H1 (cell line): ENCODE measurements around the gene PEAK1.

Source experiments
- CBX8 ChIP-seq: fragments of 300-800, 300-1000 bp; sonication (generic); IDR thresholded peaks from 2 replicates; pipeline ENCODE4 v1.7.1; 2016; ENCODE audit warnings: low read depth, low read length, borderline replicate concordance
- CTCF ChIP-seq, 3 experiments: IDR thresholded peaks; 1 replicate in 2 of 3; 2 replicates in 1 of 3; pipeline versions ENCODE4 v1.5.1 to v1.6.1; 2011; ENCODE audit warnings: low read length in 3 of 3, mild to moderate bottlenecking in 3 of 3, inconsistent platforms in 2 of 3, low read depth in 1 of 3, moderate library complexity in 1 of 3; ENCODE audit not compliant: insufficient read depth in 1 of 3; ENCODE audit errors: control extremely low read depth in 1 of 3
- EP300 ChIP-seq, 2 experiments: IDR thresholded peaks; 1 replicate in 1 of 2; 2 replicates in 1 of 2; pipeline ENCODE4 v1.6.1; 2011 to 2012; ENCODE audit warnings: low read depth in 2 of 2, low read length in 2 of 2, mild to moderate bottlenecking in 2 of 2, borderline replicate concordance in 1 of 2, inconsistent platforms in 1 of 2, moderate library complexity in 1 of 2
- EZH2 ChIP-seq: fragments of 200-600 bp; sonication (generic); IDR thresholded peaks from 2 replicates; pipeline ENCODE4 v1.7.1; 2012; ENCODE audit warnings: low read depth, mild to moderate bottlenecking, moderate library complexity, low read length, inconsistent platforms; ENCODE audit not compliant: severe bottlenecking
- PHF8 ChIP-seq: fragments of 200-600 bp; sonication (generic); conservative IDR thresholded peaks from 2 replicates; pipeline ENCODE4 v1.7.1; 2012; ENCODE audit warnings: low read depth, mild to moderate bottlenecking, inconsistent platforms, low read length, moderate library complexity
- RAD21 ChIP-seq, 2 experiments: IDR thresholded peaks in 1 of 2; conservative IDR thresholded peaks in 1 of 2; 2 replicates each; pipeline ENCODE4 v1.6.1; 2011; ENCODE audit warnings: low read depth in 2 of 2, low read length in 2 of 2, improper control_type of control experiment in 1 of 2, inconsistent platforms in 1 of 2, mild to moderate bottlenecking in 1 of 2, moderate library complexity in 1 of 2

DNA sequence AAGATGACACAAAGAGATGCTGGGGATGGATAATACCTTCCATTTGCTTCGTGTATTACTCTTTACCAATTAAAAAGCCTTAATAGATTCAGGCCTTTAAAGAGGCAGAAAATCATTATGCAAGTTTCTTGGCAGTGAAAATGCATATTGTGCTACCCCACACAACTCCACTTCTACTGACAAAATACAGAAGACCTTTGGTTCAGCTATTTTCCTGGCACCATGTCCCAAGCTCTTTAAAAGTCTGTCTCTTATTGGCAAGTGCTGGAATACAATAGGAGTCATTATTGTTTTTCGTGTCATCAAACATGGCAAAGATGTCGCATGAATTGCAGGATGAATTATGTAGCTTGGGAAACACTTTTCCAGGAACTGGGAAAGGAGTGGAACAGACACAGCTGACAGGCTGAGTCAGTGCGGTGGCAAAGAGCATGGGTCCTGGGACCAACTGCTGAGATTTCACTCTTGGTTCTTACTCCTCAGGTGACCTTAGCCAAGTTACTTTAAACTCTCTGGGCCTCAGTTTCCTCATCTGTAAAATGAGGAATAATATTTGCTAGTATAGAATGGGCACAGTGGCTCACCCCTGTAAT is 343.5 kb downstream of the PEAK1 start:
- TF ChIP-seq CBX8, result no peak
- no peak for TF ChIP-seq EZH2
- no peak for TF ChIP-seq RAD21 (IDR thresholded peaks at IDR 0.05 in 1 of 2, conservative IDR thresholded peaks at IDR 0.05 in 1 of 2; ENCODE audit: low read depth in 2 of 2, low read length in 2 of 2)
- TF ChIP-seq CTCF (IDR thresholded peaks at IDR 0.05; ENCODE audit: control extremely low read depth in 1 of 3, insufficient read depth in 1 of 3, low read depth in 1 of 3, low read length in 3 of 3), result no peak
- no peak for TF ChIP-seq PHF8
- TF ChIP-seq EP300 (IDR thresholded peaks at IDR 0.05; ENCODE audit: borderline replicate concordance in 1 of 2, low read depth in 2 of 2, low read length in 2 of 2), result no peak
